Measurements from ENCODE around the gene IL17RE. TPM values are rescaled to one million over a fixed set of nuclear protein-coding genes. Genes with fewer than 3 reads are reported as not detected.

IL17RE gene
- polyA plus RNA-seq, 3 donors: 0.27 TPM; not detected in 2

GRCh38 chr3:9947025-9947995, 44.7 kb downstream of the IL17RE start:
- intact Hi-C loops (cut with micrococcal nuclease): no loop called here
- Mint-ChIP-seq H3K4me3 (no peak overlapping the region), H3K9me3 (peaks cover 0 to 3% (median 0%) of the 10 kb centered on the region in 7 donors), H3K4me1 (peaks cover 18% of the 10 kb centered on the region), H3K27ac (no peak overlapping the region), H3K36me3 (peaks cover 8 to 13% of the 10 kb centered on the region in 2 donors), H3K27me3 (ENCODE audit: low read depth in 3 of 3) (peaks cover 8 to 22% (median 12%) of the 10 kb centered on the region in 3 donors)
- peaks cover 2 to 16% of the 10 kb centered on the region in 2 donors for H3K36me3 ChIP-seq (replicated peaks in 1 of 2; ENCODE audit: control insufficient read depth in 1 of 2, insufficient read depth in 2 of 2, low read length in 2 of 2)
- H3K4me1 ChIP-seq (ENCODE audit: control insufficient read depth in 1 of 2, insufficient read depth in 2 of 2, low read length in 2 of 2): peaks cover 16% of the 10 kb centered on the region in 2 donors
- TF ChIP-seq, protein P1, sequence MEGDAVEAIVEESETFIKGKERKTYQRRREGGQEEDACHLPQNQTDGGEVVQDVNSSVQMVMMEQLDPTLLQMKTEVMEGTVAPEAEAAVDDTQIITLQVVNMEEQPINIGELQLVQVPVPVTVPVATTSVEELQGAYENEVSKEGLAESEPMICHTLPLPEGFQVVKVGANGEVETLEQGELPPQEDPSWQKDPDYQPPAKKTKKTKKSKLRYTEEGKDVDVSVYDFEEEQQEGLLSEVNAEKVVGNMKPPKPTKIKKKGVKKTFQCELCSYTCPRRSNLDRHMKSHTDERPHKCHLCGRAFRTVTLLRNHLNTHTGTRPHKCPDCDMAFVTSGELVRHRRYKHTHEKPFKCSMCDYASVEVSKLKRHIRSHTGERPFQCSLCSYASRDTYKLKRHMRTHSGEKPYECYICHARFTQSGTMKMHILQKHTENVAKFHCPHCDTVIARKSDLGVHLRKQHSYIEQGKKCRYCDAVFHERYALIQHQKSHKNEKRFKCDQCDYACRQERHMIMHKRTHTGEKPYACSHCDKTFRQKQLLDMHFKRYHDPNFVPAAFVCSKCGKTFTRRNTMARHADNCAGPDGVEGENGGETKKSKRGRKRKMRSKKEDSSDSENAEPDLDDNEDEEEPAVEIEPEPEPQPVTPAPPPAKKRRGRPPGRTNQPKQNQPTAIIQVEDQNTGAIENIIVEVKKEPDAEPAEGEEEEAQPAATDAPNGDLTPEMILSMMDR (IDR thresholded peaks at IDR 0.05): no peak
- 97% methylated on average over 76 of the region's 86 CpGs for WGBS (ENCODE audit: insufficient coverage)
- H3K9ac ChIP-seq (ENCODE audit: insufficient read depth, low read length, poor library complexity, severe bottlenecking): no peak overlapping the region
- H3K27me3 ChIP-seq (ENCODE audit: control insufficient read depth in 2 of 2, insufficient read depth in 2 of 2, low read length in 2 of 2): peaks cover 2 to 8% of the 10 kb centered on the region in 2 donors
- H2AFZ ChIP-seq (ENCODE audit: insufficient read depth, low read depth, low read length, poor library complexity, severe bottlenecking): peak overlapping the region; percentile 80
- no peak overlapping the region for H3K4me3 ChIP-seq (replicated peaks in 1 of 3; ENCODE audit: low read depth in 2 of 3, low read length in 3 of 3)
- DNase-seq: no peak
- no peaks in the 10 kb centered on the region for H3K9me3 ChIP-seq (replicated peaks in 1 of 2; ENCODE audit: control insufficient read depth in 1 of 2, insufficient read depth in 1 of 2, low read length in 2 of 2)
- H4K20me1 ChIP-seq (ENCODE audit: insufficient read depth, low read length): no peaks in the 10 kb centered on the region
- no peak overlapping the region for H3K4me2 ChIP-seq (replicated peaks; ENCODE audit: extremely low read depth, low read length, poor library complexity, severe bottlenecking)
- no peaks in the 10 kb centered on the region for H3K79me2 ChIP-seq (ENCODE audit: insufficient read depth, low read length)
- no peak overlapping the region for H3K27ac ChIP-seq (ENCODE audit: low read depth in 1 of 2, low read length in 2 of 2)

GRCh38 chr3:9948586-9948985, 45.9 kb downstream of the IL17RE start:
- peaks cover 18% of the 10 kb centered on the region in 2 donors for H3K4me1 ChIP-seq (ENCODE audit: control insufficient read depth in 1 of 2, insufficient read depth in 2 of 2, low read length in 2 of 2)
- no peak overlapping the region for H2AFZ ChIP-seq (ENCODE audit: insufficient read depth, low read depth, low read length, poor library complexity, severe bottlenecking)
- TF ChIP-seq, protein P1 (IDR thresholded peaks at IDR 0.05): no peak
- Mint-ChIP-seq H3K9me3 (peaks cover 0 to 3% (median 0%) of the 10 kb centered on the region in 7 donors), H3K27ac (no peak overlapping the region), H3K36me3 (peaks cover 0 to 5% of the 10 kb centered on the region in 2 donors), H3K27me3 (ENCODE audit: low read depth in 3 of 3) (peaks cover 13 to 29% (median 14%) of the 10 kb centered on the region in 3 donors), H3K4me3 (no peak overlapping the region), H3K4me1 (peaks cover 19% of the 10 kb centered on the region)
- no peak overlapping the region for H3K4me2 ChIP-seq (replicated peaks; ENCODE audit: extremely low read depth, low read length, poor library complexity, severe bottlenecking)
- H3K79me2 ChIP-seq (ENCODE audit: insufficient read depth, low read length): no peaks in the 10 kb centered on the region
- 100% methylated on average over 1 of the region's 3 CpGs for WGBS (ENCODE audit: insufficient coverage)
- H4K20me1 ChIP-seq (ENCODE audit: insufficient read depth, low read length): no peaks in the 10 kb centered on the region
- no peaks in the 10 kb centered on the region for H3K9me3 ChIP-seq (replicated peaks in 1 of 2; ENCODE audit: control insufficient read depth in 1 of 2, insufficient read depth in 1 of 2, low read length in 2 of 2)
- DNase-seq: no peak
- H3K4me3 ChIP-seq (replicated peaks in 1 of 3; ENCODE audit: low read depth in 2 of 3, low read length in 3 of 3): no peak overlapping the region
- intact Hi-C loops (cut with micrococcal nuclease): no loop called here
- peaks cover under 1 to 10% of the 10 kb centered on the region in 2 donors for H3K36me3 ChIP-seq (replicated peaks in 1 of 2; ENCODE audit: control insufficient read depth in 1 of 2, insufficient read depth in 2 of 2, low read length in 2 of 2)
- peaks cover 2 to 8% of the 10 kb centered on the region in 2 donors for H3K27me3 ChIP-seq (ENCODE audit: control insufficient read depth in 2 of 2, insufficient read depth in 2 of 2, low read length in 2 of 2)
- H3K27ac ChIP-seq (ENCODE audit: low read depth in 1 of 2, low read length in 2 of 2): no peak overlapping the region
- H3K9ac ChIP-seq (ENCODE audit: insufficient read depth, low read length, poor library complexity, severe bottlenecking): no peak overlapping the region
